HCT116 (cell line): ENCODE measurements around the gene KIF27. TPM values are rescaled to one million over a fixed set of nuclear protein-coding genes. Genes with fewer than 3 reads are reported as not detected.

ENCODE experiments used
- ATAC-seq: fragments of 200-7000 bp; cut with Tn5 transposase; 2 replicates; pipeline ENCODE4 v1.9.1; 2020; ENCODE audit warnings: mild to moderate bottlenecking, moderate library complexity
- BruUV-seq: library from RNA; stranded (reverse); fragments of 400-500 nt; replicated peaks from 2 replicates; lab custom pipeline; 2021; lab: Mats Ljungman, UMichigan
- CTCF ChIA-PET: fragments of 300-600 bp; sonication (Branson Sonifier 250); formaldehyde crosslinking; loops from one replicate; lab custom pipeline; 2021; ENCODE audit warnings: antibody characterized with exemption; lab: Charles Lee
- POLR2A ChIA-PET: fragments of 300-600, 350-600 bp; sonication (Branson Sonifier 250); formaldehyde crosslinking; loops from one replicate; lab custom pipeline; 2021; ENCODE audit warnings: antibody characterized with exemption; lab: Charles Lee
- RAD21 ChIA-PET, 2 experiments: fragments of 300-600 bp; sonication (Branson Sonifier 250); formaldehyde crosslinking; loops; one replicate each; lab custom pipeline; 2023; ENCODE audit warnings: low total read pairs in 2 of 2; ENCODE audit not compliant: uncharacterized antibody in 2 of 2, unreplicated experiment in 2 of 2, low non-redundant PET in 1 of 2; lab: Charles Lee
- DNase-seq: peaks from one replicate; pipeline ENCODE4 v3.0.0-alpha.2; 2010; ENCODE audit warnings: low read depth, low spot score
- H2AFZ ChIP-seq: fragments of 200-600 bp; shearing (Covaris generic), sonication (generic); 2 replicates; pipeline ENCODE4 v1.6.1; 2017; ENCODE audit warnings: low read depth, mixed run types, mixed read lengths, antibody characterized with exemption, low read length; ENCODE audit not compliant: poor library complexity, severe bottlenecking
- H3K27ac ChIP-seq: 2 replicates; pipeline ENCODE4 v1.5.1; 2012; ENCODE audit warnings: low read depth, low read length
- H3K27me3 ChIP-seq: fragments of 200-600 bp; sonication (generic); 2 replicates; pipeline ENCODE4 v1.6.1; 2016; ENCODE audit warnings: mixed run types, low read length, mixed read lengths; ENCODE audit not compliant: insufficient read depth
- H3K36me3 ChIP-seq, 2 experiments: fragments of 200-500 bp in 1 of 2; fragments of 200-600 bp in 1 of 2; sonication (Bioruptor generic) in 1 of 2; sonication (generic) in 1 of 2; 2 replicates each; pipeline versions ENCODE4 v1.5.1 to v1.6.1; 2014 to 2016; ENCODE audit warnings: low read length in 2 of 2, inconsistent platforms in 1 of 2, mixed read lengths in 1 of 2, mixed run types in 1 of 2; ENCODE audit not compliant: insufficient read depth in 2 of 2, control insufficient read depth in 1 of 2
- H3K4me1 ChIP-seq, 2 experiments: fragments of 200-600 bp in 1 of 2; sonication (generic) in 1 of 2; 2 replicates each; pipeline versions ENCODE4 v1.5.1 to v1.6.1; 2012 to 2017; ENCODE audit warnings: low read length in 2 of 2, inconsistent platforms in 1 of 2, mild to moderate bottlenecking in 1 of 2, mixed read lengths in 1 of 2, mixed run types in 1 of 2, moderate library complexity in 1 of 2; ENCODE audit not compliant: insufficient read depth in 2 of 2, control insufficient read depth in 1 of 2
- H3K4me2 ChIP-seq: fragments of 200-600 bp; sonication (generic); 2 replicates; pipeline ENCODE4 v1.6.1; 2017; ENCODE audit warnings: mixed run types, low read length, mixed read lengths
- H3K4me3 ChIP-seq, 2 experiments: fragments of 200-600 bp in 1 of 2; sonication (generic) in 1 of 2; replicated peaks in 1 of 2; 2 replicates each; pipeline ENCODE4 v1.5.1; 2011 to 2016; ENCODE audit warnings: low read length in 2 of 2, control low read depth in 1 of 2, low read depth in 1 of 2, mild to moderate bottlenecking in 1 of 2, mixed read lengths in 1 of 2, mixed run types in 1 of 2
- H3K79me2 ChIP-seq: fragments of 200-600 bp; sonication (generic); 2 replicates; pipeline ENCODE4 v1.6.1; 2017; ENCODE audit warnings: mild to moderate bottlenecking, mixed run types, low read length, moderate library complexity, mixed read lengths; ENCODE audit not compliant: insufficient read depth
- H3K9ac ChIP-seq: fragments of 200-600 bp; sonication (generic); 2 replicates; pipeline ENCODE4 v1.6.1; 2016; ENCODE audit warnings: low read length, mixed read lengths
- H3K9me2 ChIP-seq: fragments of 200-600 bp; sonication (generic), shearing (Covaris generic); 2 replicates; pipeline ENCODE4 v1.6.1; 2017; ENCODE audit warnings: mixed run types, mild to moderate bottlenecking, moderate library complexity; ENCODE audit not compliant: insufficient read depth
- H3K9me3 ChIP-seq, 2 experiments: fragments of 200-500 bp in 1 of 2; fragments of 200-600 bp in 1 of 2; sonication (Bioruptor generic) in 1 of 2; sonication (generic) in 1 of 2; 2 replicates each; pipeline ENCODE4 v1.6.1; 2014 to 2017; ENCODE audit warnings: low read length in 2 of 2, mixed read lengths in 2 of 2, inconsistent platforms in 1 of 2, low read depth in 1 of 2, mild to moderate bottlenecking in 1 of 2, mixed run types in 1 of 2, moderate library complexity in 1 of 2; ENCODE audit not compliant: control insufficient read depth in 1 of 2, insufficient read depth in 1 of 2
- H4K20me1 ChIP-seq: fragments of 200-600 bp; sonication (generic), shearing (Covaris generic); 2 replicates; pipeline ENCODE4 v1.6.1; 2017; ENCODE audit warnings: mixed run types, mild to moderate bottlenecking, moderate library complexity; ENCODE audit not compliant: insufficient read depth
- ATF3 ChIP-seq: IDR thresholded peaks from 2 replicates; pipeline ENCODE4 v1.6.1; 2012
- CBX3 ChIP-seq: IDR thresholded peaks from 2 replicates; pipeline ENCODE4 v1.6.1; 2012; ENCODE audit warnings: low read depth
- CEBPB ChIP-seq: IDR thresholded peaks from 2 replicates; pipeline ENCODE4 v1.6.1; 2012; ENCODE audit warnings: low read depth
- EGR1 ChIP-seq: IDR thresholded peaks from 2 replicates; pipeline ENCODE4 v1.6.1; 2012; ENCODE audit warnings: low read depth
- ELF1 ChIP-seq: IDR thresholded peaks from 2 replicates; pipeline ENCODE4 v1.6.1; 2012; ENCODE audit warnings: low read depth, borderline replicate concordance
- POLR2AphosphoS5 ChIP-seq: IDR thresholded peaks from 2 replicates; pipeline ENCODE4 v1.6.1; 2011; ENCODE audit warnings: mild to moderate bottlenecking, low read depth, low read length, moderate library complexity
- RAD21 ChIP-seq: IDR thresholded peaks from 2 replicates; pipeline ENCODE4 v1.6.1; 2012; ENCODE audit warnings: low read depth, mild to moderate bottlenecking
- REST ChIP-seq: IDR thresholded peaks from 2 replicates; pipeline ENCODE4 v1.6.1; 2012; ENCODE audit warnings: low read depth
- SIN3A ChIP-seq: IDR thresholded peaks from 2 replicates; pipeline ENCODE4 v1.6.1; 2012; ENCODE audit warnings: low read depth
- SP1 ChIP-seq: IDR thresholded peaks from 2 replicates; pipeline ENCODE4 v1.6.1; 2012; ENCODE audit warnings: low read depth
- SRF ChIP-seq: IDR thresholded peaks from 2 replicates; pipeline ENCODE4 v1.6.1; 2012; ENCODE audit warnings: low read depth
- TCF7L2 ChIP-seq: IDR thresholded peaks from 2 replicates; pipeline ENCODE4 v1.7.0; 2011; ENCODE audit warnings: borderline replicate concordance, inconsistent platforms; ENCODE audit not compliant: insufficient read depth, insufficient read length; ENCODE audit errors: extremely low read depth
- YY1 ChIP-seq: IDR thresholded peaks from 2 replicates; pipeline ENCODE4 v1.6.1; 2011; ENCODE audit warnings: low read length, low read depth, moderate library complexity, mild to moderate bottlenecking; ENCODE audit not compliant: insufficient replicate concordance; ENCODE audit errors: extremely low read depth
- ZFX ChIP-seq: fragments of 450-650 bp; IDR thresholded peaks from 2 replicates; pipeline ENCODE4 v1.6.1; 2017
- ZNF274 ChIP-seq: fragments of 200-500 bp; sonication (Bioruptor generic); IDR thresholded peaks from 2 replicates; pipeline ENCODE4 v1.6.1; 2014; ENCODE audit warnings: mild to moderate bottlenecking, low read depth, low read length, inconsistent platforms
- intact Hi-C: fragments of 100-400 bp; cut with micrococcal nuclease; formaldehyde crosslinking; loops from 2 replicates; pipeline ENCODE4 v1.10.0; 2022
- total RNA-seq: library from RNA; stranded (reverse); gene quantifications from one replicate; pipeline ENCODE4 v1.2.1, GENCODE V29; 2021; ENCODE audit not compliant: unreplicated experiment

The KIF27 gene
- total RNA-seq, 1 experiment from 2014 or later: 4.3 TPM

DNA sequence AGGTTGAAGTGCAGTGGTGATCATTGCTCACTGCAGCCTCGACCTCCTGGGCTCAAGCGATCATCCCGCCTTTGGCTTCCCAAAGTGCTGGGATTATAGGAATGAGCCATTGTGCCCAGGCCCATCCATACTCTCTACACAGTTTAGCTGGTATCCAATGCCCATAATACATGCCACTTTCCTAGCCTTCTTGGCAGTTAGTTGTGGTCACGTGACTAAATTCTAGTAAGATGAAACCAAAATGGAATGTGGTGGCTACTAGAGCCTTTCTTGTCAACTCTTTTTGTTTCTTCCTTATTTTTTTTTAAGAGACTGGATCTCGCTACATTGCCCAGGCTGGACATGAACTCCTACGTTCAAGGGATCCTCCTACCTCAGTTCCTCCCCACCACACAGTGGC, 15.3 kb upstream of the KIF27 start:
- intact Hi-C loops: loop anchor here (10.0 kb wide), 2 partner anchors 458 to 1208 kb away; no protein-coding TSS in a partner anchor

More for the DNA sequence above, 15.3 kb upstream of the KIF27 start:
- RAD21 ChIA-PET: interaction anchor here in 1 of 2 experiments (0.6 kb wide), 1 partner anchor 31 kb away, joined by 3 read pairs; no protein-coding TSS in a partner anchor
- no peaks in the 10 kb centered on the region for H3K9me2 ChIP-seq
- no peak overlapping the region for H3K4me3 ChIP-seq
- no peaks in the 10 kb centered on the region for H4K20me1 ChIP-seq
- H3K4me1 ChIP-seq: peaks cover 7 to 13% of the 10 kb centered on the region in 2 experiments; a peak in 3 of 4 replicates
- ATAC-seq (no peak), DNase-seq (no peak)
- CTCF ChIA-PET: interaction anchor here (1.0 to 2.2 kb wide), 6 partner anchors 13 to 380 kb away, joined by 3 to 35 read pairs (median 4); no protein-coding TSS in a partner anchor
- POLR2A ChIA-PET: interaction anchor here (1.3 kb wide), 1 partner anchor 325 kb away, joined by 4 read pairs; no protein-coding TSS in a partner anchor
- H3K27me3 ChIP-seq: no peaks in the 10 kb centered on the region
- TF ChIP-seq SRF (no peak), SIN3A (no peak), CEBPB (no peak), RAD21 (no peak), EGR1 (no peak), ZFX (no peak), REST (no peak), ZNF274 (no peak), POLR2AphosphoS5 (no peak), ELF1 (no peak), SP1 (no peak), ATF3 (no peak), TCF7L2 (no peak), CBX3 (no peak), YY1 (no peak)
- H3K4me2 ChIP-seq: no peak overlapping the region
- no peak overlapping the region for H3K27ac ChIP-seq
- H2AFZ ChIP-seq: no peak overlapping the region
- no TSS peak for BruUV-seq
- H3K36me3 ChIP-seq: no peaks in the 10 kb centered on the region
- no peak overlapping the region for H3K9ac ChIP-seq
- no peaks in the 10 kb centered on the region for H3K9me3 ChIP-seq
- H3K79me2 ChIP-seq: no peaks in the 10 kb centered on the region
